HS-5 (cell line): Measurements from ENCODE around the gene B4GALT3.

Experiments
- DNase-seq: peaks from one replicate; pipeline ENCODE4 v3.0.0-alpha.2; 2012; ENCODE audit warnings: low read depth

B4GALT3 gene

GRCh38 chr1:161188381-161188780, 11.1 kb upstream of the B4GALT3 start:
- no peak for DNase-seq

DNA sequence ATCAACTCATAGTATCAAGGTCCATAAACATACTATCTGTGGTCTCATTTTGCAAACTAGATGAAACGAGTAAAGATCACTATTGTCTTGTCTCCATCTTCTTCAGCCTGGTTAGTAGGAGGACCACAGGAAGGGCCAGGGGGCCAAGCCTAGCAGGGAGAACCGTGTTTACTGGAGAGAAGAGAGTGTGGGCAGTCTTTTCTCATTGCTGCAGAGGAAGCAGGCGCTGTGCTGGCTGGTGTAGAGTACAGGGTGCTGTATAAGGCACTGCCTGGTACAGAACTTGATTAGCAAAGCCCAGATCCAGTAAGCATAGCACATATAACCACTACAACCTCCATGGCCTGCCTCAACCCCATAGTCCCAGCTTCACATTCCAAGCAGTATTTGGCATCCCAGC, 10.0 kb upstream of the B4GALT3 start:
- no peak for DNase-seq

DNA sequence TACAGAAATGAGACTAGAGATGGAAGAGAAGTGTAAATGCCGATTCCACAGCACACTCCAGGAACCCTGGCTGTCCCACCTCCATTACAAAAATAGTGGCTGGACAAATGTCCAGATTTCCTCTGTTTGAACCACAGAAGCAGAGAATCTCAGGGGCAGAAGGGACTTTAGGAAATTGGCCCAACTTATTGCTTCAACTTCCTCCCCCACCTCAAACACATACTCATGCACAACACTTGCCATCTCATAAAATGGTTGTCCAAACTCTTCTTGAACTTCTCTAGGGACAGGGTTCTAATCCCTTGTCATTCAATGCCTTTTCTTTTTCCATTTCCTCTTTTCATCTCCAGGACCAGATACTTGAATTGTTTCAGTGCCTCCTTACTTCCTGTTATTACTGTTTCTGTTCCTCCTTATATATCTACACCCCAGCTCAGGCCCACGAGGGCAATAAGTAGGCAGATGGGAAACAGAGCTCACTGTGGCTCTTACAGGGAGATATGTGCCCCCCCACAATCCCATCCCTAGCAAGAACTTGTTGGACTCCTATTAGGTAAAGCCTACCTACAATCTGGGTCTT, 8.5 kb upstream of the B4GALT3 start:
- no peak for DNase-seq

- no peak for DNase-seq
Observed at GRCh38 chr1:161185282-161185682, 8.0 kb upstream of the B4GALT3 start.

GRCh38 chr1:161182214-161182613, 4.9 kb upstream of the B4GALT3 start:
- DNase-seq: peak; percentile 80

- DNase-seq: no peak
Observed at GRCh38 chr1:161180639-161181038, 3.3 kb upstream of the B4GALT3 start.

- DNase-seq: no peak
Observed at GRCh38 chr1:161179698-161180097, 2.4 kb upstream of the B4GALT3 start.

DNA sequence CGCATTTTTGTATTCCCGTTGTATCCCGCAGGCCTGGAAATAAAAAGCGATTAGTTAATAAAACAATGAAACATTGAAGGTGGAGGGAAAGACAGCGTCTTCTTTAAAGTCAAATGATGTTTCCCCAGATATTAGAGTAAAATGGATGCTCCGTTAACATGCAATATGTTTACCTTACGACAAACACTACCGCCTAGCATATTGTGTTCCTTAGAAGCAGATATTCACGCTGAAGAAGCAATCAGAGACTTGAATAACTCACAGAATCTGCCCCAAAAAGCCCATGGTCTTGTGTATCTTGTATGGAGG, 583 bp upstream of the B4GALT3 start:
- no peak for DNase-seq

DNA sequence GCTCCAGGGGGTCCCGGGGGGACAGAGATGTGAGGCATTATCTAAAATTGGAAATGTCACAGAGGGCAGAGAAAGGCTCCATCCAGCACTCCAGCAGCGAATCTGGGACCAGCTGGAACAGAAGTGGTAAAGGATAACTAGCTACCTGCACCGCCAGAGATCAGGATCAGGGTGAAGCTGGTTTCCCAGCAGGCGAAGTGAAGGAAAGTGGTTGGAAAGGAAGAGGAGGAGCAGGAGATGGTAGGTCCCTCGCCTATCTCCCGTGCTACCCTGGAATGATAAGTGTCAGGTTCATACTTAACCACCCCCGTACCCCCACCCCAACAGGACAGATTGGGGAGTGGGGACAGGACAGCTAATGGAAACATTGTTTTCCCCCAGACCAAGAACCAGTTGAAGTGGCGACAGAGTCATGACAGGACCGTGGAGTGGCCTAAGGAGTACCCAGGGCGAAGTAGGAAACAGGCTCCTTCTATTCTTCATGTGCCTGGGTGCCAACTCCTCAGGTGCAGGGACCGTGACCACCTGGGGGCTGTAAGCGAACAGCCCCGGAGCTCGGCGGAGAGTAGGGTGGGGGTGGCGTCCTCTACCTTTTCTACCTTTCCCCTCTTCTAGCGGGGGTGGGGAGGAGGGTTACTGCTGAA, 717 bp downstream of the B4GALT3 start:
- no peak for DNase-seq

- no peak for DNase-seq
Observed at GRCh38 chr1:161175771-161176453, 1.4 kb downstream of the B4GALT3 start.

- DNase-seq: no peak
Observed at GRCh38 chr1:161174911-161175310, 2.4 kb downstream of the B4GALT3 start.

GRCh38 chr1:161173711-161174110, 3.6 kb downstream of the B4GALT3 start:
- DNase-seq: no peak

- DNase-seq: peak; percentile 93
Observed at GRCh38 chr1:161172776-161173376, 4.4 kb downstream of the B4GALT3 start.

DNA sequence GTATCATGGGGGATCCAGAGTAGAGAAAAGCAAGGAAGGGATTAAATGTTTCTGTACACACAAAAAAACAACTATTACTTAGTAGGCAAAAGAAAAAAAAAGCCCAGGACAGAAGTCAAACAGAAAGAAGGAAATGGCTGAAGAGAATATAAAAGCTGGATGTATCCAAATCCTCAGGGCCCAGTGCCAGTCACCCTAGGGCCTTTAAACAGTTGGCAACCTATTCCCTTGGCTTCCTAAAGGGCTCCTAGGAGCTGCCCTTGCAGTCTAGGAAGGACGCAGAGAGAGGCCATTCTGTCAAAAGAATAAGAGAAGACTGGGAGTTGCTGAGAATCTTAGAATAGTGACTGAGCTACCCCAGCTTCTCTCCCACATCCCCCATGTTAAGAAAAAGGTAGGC, 5.0 kb downstream of the B4GALT3 start:
- DNase-seq: no peak

DNA sequence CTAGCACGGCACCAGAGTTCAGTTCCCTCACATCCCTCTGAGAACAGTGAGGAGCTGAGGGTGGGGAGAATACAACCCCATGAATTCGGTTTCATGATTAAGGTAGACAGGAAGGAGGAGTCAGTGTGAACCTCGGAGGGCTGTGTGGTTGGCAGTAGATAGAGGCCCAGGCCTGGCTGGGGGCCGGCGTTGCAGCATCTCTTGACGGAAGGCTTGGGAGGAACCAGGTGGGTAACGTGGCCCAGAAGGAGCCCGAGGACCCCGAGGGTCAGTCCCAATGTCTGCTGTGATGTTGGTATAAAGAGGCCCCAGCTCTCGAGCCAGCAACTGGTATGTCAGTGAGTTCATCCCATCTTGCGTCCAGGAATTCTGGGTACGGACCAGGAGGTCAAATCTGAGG, 5.6 kb downstream of the B4GALT3 start:
- no peak for DNase-seq

DNA sequence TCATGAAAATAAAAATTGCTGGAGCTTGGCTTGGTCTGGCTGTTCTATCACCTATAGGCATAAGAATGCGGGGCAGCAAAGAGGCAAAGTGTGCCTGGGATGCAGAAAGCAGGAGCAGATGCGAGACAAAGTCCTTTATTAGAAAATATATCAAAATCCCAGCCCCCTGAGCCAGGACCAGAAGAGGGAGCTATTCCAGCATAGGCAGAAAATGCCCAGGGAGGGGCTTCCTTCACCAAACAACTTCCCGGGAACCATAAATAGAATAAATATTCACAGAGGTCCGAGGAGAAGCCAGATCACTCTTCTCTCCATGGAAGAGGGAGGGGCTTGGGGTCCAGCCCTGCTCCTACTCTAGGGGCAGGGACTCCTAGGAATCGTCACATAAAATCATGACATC, 6.1 kb downstream of the B4GALT3 start:
- no peak for DNase-seq

GRCh38 chr1:161168906-161169305, 8.4 kb downstream of the B4GALT3 start:
- no peak for DNase-seq

- no peak for DNase-seq
Observed at GRCh38 chr1:161166669-161167548, 10.4 kb downstream of the B4GALT3 start.

DNA sequence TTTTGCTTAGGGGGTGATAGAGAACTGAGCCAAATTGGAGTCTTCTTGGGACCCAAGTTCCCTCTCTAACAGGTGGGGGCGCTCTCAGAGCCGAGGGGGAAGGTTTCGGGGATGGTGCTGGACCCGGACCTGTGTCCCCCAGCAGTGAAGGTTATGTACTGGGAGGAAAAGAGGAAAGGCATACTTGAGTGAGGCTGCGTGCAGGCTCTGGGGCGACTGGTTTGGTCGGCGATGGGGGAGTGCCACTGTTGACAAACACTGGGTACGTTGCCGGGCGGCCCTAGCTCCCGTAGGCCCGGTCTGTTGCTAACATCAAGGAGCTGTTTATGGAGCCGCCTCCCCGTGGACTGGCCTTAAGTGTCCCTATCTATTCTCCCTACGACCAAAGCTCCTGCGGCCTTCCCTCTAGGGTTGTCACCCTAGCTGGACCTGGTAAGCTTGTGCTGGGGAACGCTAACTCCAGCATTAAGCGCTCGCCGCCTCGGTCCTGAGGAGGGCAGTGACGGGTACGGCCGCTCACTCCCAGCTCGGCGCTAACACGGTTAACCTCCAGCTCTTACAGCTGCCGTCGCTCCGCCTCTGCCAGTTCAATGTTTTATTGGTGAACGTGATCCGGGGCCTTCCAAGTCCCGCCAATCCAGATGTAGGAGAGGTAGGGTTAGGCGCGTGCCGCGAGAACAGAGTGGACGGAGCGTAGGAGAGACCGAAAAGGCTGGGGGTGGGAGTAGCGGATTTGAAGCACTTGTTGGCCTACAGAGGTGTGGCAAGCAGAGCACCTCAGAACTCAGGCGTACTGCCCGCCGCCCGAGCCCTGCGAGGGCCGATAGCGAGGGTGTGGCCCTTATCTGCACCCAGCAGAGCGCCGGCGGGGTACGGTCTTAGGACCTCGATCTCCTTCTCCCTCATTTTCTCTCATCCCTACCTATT, 11.3 kb downstream of the B4GALT3 start, which contains the start of gene PPOX:
Gene PPOX (plus strand): TSS at position 685 of the 927 bp plus-strand sequence. CDS start 422 bp downstream, outside the sequence.
- DNase-seq: peak; percentile 93

DNA sequence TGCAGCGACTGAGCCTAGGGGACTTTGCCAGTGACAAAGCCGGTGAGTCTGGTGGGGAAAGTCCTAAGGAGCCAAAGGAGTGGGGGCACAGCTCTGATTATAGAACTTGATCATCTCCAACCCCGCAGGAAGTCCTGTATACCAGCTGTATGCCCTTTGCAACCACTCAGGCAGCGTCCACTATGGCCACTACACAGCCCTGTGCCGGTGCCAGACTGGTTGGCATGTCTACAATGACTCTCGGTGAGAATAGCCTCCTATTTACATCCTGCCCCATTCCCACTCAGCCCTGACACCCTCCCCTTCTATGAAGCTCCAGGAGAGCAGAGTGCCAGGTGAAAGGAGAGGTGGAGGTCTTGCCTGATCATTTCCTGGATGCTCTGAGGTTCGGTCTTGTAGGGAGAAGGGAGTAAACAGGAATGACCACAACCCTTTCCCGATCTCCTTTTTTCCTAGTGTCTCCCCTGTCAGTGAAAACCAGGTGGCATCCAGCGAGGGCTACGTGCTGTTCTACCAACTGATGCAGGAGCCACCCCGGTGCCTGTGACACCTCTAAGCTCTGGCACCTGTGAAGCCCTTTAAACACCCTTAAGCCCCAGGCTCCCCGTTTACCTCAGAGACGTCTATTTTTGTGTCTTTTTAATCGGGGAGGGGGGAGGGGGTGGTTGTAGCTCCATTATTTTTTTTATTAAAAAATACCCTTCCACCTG, 12.3 kb downstream of the B4GALT3 start:
- DNase-seq: no peak
